Calu3 (cell line): Measurements from ENCODE around the gene RELT. TPM values are rescaled to one million over a fixed set of nuclear protein-coding genes. Genes with fewer than 3 reads are reported as not detected.

Experiments
- BruUV-seq: library from RNA; stranded (reverse); fragments of 400-500 nt; replicated peaks from 2 replicates; lab custom pipeline; 2021; lab: Mats Ljungman, UMichigan
- CTCF ChIA-PET: fragments of 300-600 bp; sonication (Branson Sonifier 250); formaldehyde crosslinking; loops from one replicate; lab custom pipeline; 2022; ENCODE audit warnings: antibody characterized with exemption; lab: Charles Lee
- DNase-seq: peaks from one replicate; pipeline ENCODE4 v3.0.0; 2022
- H3K27ac Mint-ChIP-seq: one replicate; pipeline ENCODE4 v1.8.0; 2022; ENCODE audit warnings: mixed read lengths; ENCODE audit not compliant: unreplicated experiment
- H3K27me3 Mint-ChIP-seq: one replicate; pipeline ENCODE4 v1.8.0; 2022; ENCODE audit warnings: mixed read lengths; ENCODE audit not compliant: unreplicated experiment
- H3K36me3 Mint-ChIP-seq: one replicate; pipeline ENCODE4 v1.8.0; 2022; ENCODE audit warnings: mild to moderate bottlenecking, moderate library complexity, mixed read lengths; ENCODE audit not compliant: insufficient read depth, unreplicated experiment
- H3K4me1 Mint-ChIP-seq: one replicate; pipeline ENCODE4 v1.8.0; 2022; ENCODE audit warnings: mild to moderate bottlenecking, low read depth, mixed read lengths; ENCODE audit not compliant: unreplicated experiment
- H3K4me3 Mint-ChIP-seq: one replicate; pipeline ENCODE4 v1.8.0; 2022; ENCODE audit warnings: mild to moderate bottlenecking, low read depth, moderate library complexity, mixed read lengths; ENCODE audit not compliant: unreplicated experiment
- H3K9me3 Mint-ChIP-seq: one replicate; pipeline ENCODE4 v1.8.0; 2022; ENCODE audit warnings: low read depth, mixed read lengths; ENCODE audit not compliant: unreplicated experiment
- intact Hi-C: fragments of 100-400 bp; cut with micrococcal nuclease; formaldehyde crosslinking; loops from one replicate; pipeline ENCODE4 v1.10.0; 2022; ENCODE audit not compliant: unreplicated experiment
- total RNA-seq: library from RNA; stranded (reverse); gene quantifications from 2 replicates; pipeline ENCODE4 v1.2.3, GENCODE V29; 2022
- TF ChIP-seq, protein P1 (sequence below): fragments of 200-600 bp; IDR thresholded peaks from one replicate; pipeline ENCODE4 v1.8.0; 2022; ENCODE audit warnings: antibody characterized with exemption; ENCODE audit not compliant: unreplicated experiment

The RELT gene
- total RNA-seq, 1 experiment from 2014 or later: 11.8 TPM

- Mint-ChIP-seq H3K9me3 (no peaks in the 10 kb centered on the region), H3K4me3 (no peak overlapping the region), H3K27ac (no peak overlapping the region), H3K27me3 (no peaks in the 10 kb centered on the region), H3K4me1 (no peaks in the 10 kb centered on the region), H3K36me3 (peaks cover 5% of the 10 kb centered on the region)
- CTCF ChIA-PET: interaction anchor here (0.9 kb wide), 1 partner anchor 44 kb away, joined by 3 read pairs; no protein-coding TSS in a partner anchor
- DNase-seq: no peak
- TF ChIP-seq, protein P1, sequence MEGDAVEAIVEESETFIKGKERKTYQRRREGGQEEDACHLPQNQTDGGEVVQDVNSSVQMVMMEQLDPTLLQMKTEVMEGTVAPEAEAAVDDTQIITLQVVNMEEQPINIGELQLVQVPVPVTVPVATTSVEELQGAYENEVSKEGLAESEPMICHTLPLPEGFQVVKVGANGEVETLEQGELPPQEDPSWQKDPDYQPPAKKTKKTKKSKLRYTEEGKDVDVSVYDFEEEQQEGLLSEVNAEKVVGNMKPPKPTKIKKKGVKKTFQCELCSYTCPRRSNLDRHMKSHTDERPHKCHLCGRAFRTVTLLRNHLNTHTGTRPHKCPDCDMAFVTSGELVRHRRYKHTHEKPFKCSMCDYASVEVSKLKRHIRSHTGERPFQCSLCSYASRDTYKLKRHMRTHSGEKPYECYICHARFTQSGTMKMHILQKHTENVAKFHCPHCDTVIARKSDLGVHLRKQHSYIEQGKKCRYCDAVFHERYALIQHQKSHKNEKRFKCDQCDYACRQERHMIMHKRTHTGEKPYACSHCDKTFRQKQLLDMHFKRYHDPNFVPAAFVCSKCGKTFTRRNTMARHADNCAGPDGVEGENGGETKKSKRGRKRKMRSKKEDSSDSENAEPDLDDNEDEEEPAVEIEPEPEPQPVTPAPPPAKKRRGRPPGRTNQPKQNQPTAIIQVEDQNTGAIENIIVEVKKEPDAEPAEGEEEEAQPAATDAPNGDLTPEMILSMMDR: no peak
- intact Hi-C loops: no loop called here
- BruUV-seq: no TSS peak
Measured at GRCh38 chr11:73349633-73350032, 26.6 kb upstream of the RELT start.

DNA sequence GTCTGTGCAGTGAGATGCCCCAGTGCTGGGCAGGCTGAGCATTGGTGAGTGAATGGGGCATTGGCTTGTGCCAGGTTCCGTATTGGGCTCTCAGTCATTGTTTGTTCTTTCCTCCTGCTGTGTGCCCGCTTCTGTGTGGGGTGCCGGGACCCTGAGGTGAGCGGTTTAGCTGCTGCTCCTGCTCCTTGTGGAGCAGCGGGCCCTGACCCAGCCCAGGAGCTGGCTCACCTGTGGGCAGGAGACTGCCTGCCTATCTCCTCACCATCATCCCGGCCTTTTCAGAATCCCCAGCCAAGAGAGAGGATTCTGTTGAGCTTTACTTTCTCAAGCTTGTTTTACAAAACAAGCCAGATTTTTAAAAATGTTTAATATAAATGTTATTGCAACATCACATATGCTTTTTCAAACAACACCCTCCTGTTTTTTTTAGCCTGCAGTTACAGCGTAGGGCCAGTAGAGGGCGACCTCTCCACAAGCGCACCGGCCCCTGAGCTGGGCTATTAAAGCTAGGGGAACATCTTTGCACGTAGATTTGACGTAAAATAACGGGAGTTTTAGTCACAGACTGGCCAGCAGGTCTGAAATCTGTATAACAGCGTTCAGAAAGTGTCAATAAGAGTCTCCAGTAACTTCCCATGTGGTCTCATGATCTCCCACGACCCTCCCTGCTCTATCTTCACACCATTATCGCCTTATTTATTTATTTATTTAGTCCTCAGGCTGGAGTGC is 25.1 kb upstream of the RELT start:
- H3K27me3 Mint-ChIP-seq: no peaks in the 10 kb centered on the region
- intact Hi-C loops: loop anchor here (1.0 kb wide), 1 partner anchor 42 kb away; no protein-coding TSS in a partner anchor
- CTCF ChIA-PET: interaction anchor here (0.6 to 2.4 kb wide), 15 partner anchors 9 to 820 kb away, joined by 3 to 39 read pairs (median 4); partner anchors contain the start of genes ARHGEF17, C2CD3 and PPME1

DNA sequence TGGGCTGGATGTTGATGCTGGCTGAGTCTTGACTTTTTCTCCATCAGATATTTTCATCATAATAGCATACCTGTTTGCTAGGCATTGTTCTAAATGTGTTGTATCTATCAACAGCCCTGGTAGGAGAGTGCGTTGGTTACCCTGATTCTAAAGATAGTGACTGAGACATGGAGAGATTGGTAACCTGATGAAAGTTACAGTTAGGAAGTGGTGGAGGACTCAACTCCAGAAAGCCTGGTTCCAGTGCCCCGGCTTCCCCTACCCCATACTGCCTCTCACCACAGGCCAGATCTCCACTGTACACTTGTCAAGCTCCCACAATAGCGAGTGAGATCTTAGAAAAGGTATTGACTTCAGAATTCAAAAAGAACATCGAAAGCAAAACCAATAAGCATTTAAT is 22.8 kb upstream of the RELT start:
- DNase-seq: no peak
- no peaks in the 10 kb centered on the region for H3K27me3 Mint-ChIP-seq
- H3K27ac Mint-ChIP-seq: no peak overlapping the region
- intact Hi-C loops: no loop called here
- H3K4me1 Mint-ChIP-seq: no peaks in the 10 kb centered on the region
- TF ChIP-seq, protein P1: no peak
- H3K4me3 Mint-ChIP-seq: no peak overlapping the region
- no TSS peak for BruUV-seq
- H3K9me3 Mint-ChIP-seq: no peaks in the 10 kb centered on the region
- CTCF ChIA-PET: no interaction called here
- peaks cover 5% of the 10 kb centered on the region for H3K36me3 Mint-ChIP-seq

More for the DNA sequence above, 25.1 kb upstream of the RELT start:
- H3K4me1 Mint-ChIP-seq: no peaks in the 10 kb centered on the region
- peaks cover 5% of the 10 kb centered on the region for H3K36me3 Mint-ChIP-seq
- no TSS peak for BruUV-seq
- no peak overlapping the region for H3K27ac Mint-ChIP-seq
- no peaks in the 10 kb centered on the region for H3K9me3 Mint-ChIP-seq
- peak; percentile 61 for DNase-seq
- no peak overlapping the region for H3K4me3 Mint-ChIP-seq
- TF ChIP-seq, protein P1: peak; percentile 88

DNA sequence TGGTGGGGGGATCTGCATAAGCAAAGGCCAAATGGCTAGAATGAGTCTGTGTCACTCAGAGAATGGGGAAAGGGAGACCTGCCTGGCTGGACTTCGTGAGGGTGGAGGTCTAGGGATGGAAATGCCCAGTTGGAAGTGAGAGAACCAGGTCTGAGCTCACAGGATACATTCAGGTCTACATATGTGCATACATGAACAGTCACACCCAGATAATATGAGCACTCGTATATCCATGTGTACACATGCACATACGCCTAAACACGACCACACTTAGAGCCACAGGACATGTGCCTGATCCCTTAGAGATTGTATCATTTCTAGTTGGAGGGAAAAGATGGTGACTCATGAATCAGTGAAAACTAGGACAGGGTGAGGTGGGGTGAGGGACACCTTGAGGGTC is 21.1 kb upstream of the RELT start:
- CTCF ChIA-PET: no interaction called here
- no peaks in the 10 kb centered on the region for H3K9me3 Mint-ChIP-seq
- no peaks in the 10 kb centered on the region for H3K27me3 Mint-ChIP-seq
- no peak overlapping the region for H3K4me3 Mint-ChIP-seq
- no peak for DNase-seq
- no peaks in the 10 kb centered on the region for H3K36me3 Mint-ChIP-seq
- TF ChIP-seq, protein P1: no peak
- H3K4me1 Mint-ChIP-seq: no peaks in the 10 kb centered on the region
- H3K27ac Mint-ChIP-seq: no peak overlapping the region
- no TSS peak for BruUV-seq
- intact Hi-C loops: no loop called here
